Activated CD8-positive, alpha-beta memory T cell treated with anti-CD3 and anti-CD28 coated beads for 1 hour (primary cell): ENCODE results near the gene UBL4A.

Experiments used
- DNase-seq, 2 donors: peaks; one replicate each; pipeline ENCODE4 v3.0.0-alpha.2; 2020; ENCODE audit warnings: low read depth in 1 of 2; ENCODE audit errors: extremely low read depth in 1 of 2

Gene UBL4A

GRCh38 chrX:154486396-154487207 is at the start of gene UBL4A:
TSS of gene UBL4A (minus strand) at chrX:154486615. CDS start at chrX:154486584, 31 bp downstream.
- DNase-seq, result peak in 1 of 2 donors; percentile 49

GRCh38 chrX:154535892-154536291 is 49.5 kb upstream of the UBL4A start:
- no peak for DNase-seq

- peak; percentile 76 to 78 for DNase-seq
Observed at GRCh38 chrX:154534526-154535322, 48.3 kb upstream of the UBL4A start.

GRCh38 chrX:154532690-154533089 is 46.3 kb upstream of the UBL4A start:
- no peak for DNase-seq

- DNase-seq, result no peak
Observed at GRCh38 chrX:154531626-154532025, 45.2 kb upstream of the UBL4A start.

- no peak for DNase-seq
Observed at GRCh38 chrX:154530286-154530685, 43.9 kb upstream of the UBL4A start.

GRCh38 chrX:154529206-154529612 is 42.8 kb upstream of the UBL4A start:
- DNase-seq, result no peak

- DNase-seq, result peak in 1 of 2 donors; percentile 24
Observed at GRCh38 chrX:154526901-154527675, 40.7 kb upstream of the UBL4A start.

- DNase-seq, result no peak
Observed at GRCh38 chrX:154525606-154526490, 39.4 kb upstream of the UBL4A start.

- DNase-seq, result no peak
Observed at GRCh38 chrX:154519389-154519788, 33.0 kb upstream of the UBL4A start.

GRCh38 chrX:154517101-154517781 is 30.8 kb upstream of the UBL4A start:
- DNase-seq, result no peak

- no peak for DNase-seq
Observed at GRCh38 chrX:154516656-154517100, 30.3 kb upstream of the UBL4A start.

GRCh38 chrX:154515966-154516655 is 29.7 kb upstream of the UBL4A start, which contains the start of gene FAM3A:
TSS of gene FAM3A (minus strand) at chrX:154516232. CDS start at chrX:154515772, 460 bp downstream.
- DNase-seq, result peak; percentile 73 to 85

GRCh38 chrX:154515090-154515965 is 28.9 kb upstream of the UBL4A start:
- DNase-seq, result no peak

- no peak for DNase-seq
Observed at GRCh38 chrX:154513716-154514115, 27.3 kb upstream of the UBL4A start.

- DNase-seq, result no peak
Observed at GRCh38 chrX:154512879-154513553, 26.6 kb upstream of the UBL4A start.

- DNase-seq, result no peak
Observed at GRCh38 chrX:154511761-154512160, 25.3 kb upstream of the UBL4A start.
